ENCODE data around the gene UPF2.

UPF2 gene

GRCh38 chr10:11927746-11928145 lies 114.9 kb downstream of the UPF2 start:
- Histone ChIP-seq H3K9me3 (replicated peaks; ENCODE audit: insufficient read depth, low read length) (no peaks in the 10 kb centered on the region), H3K27ac (ENCODE audit: low read length) (no peak overlapping the region), H3K4me2 (ENCODE audit: low read depth, low read length) (no peak overlapping the region), H3K9me2 (replicated peaks; ENCODE audit: insufficient read depth, low read length) (no peaks in the 10 kb centered on the region), H3K27me3 (replicated peaks; ENCODE audit: insufficient read depth, low read length) (no peaks in the 10 kb centered on the region), H3K9ac (ENCODE audit: low read length) (no peak overlapping the region), H2AFZ (ENCODE audit: low read length) (no peak overlapping the region), H3K4me3 (ENCODE audit: low read length) (no peak overlapping the region), H4K20me1 (ENCODE audit: insufficient read depth, low read length) (no peaks in the 10 kb centered on the region), H3K4me1 (ENCODE audit: low read length) (no peaks in the 10 kb centered on the region), H3F3A (ENCODE audit: insufficient read depth, low read length) (no peaks in the 10 kb centered on the region), H3K36me3 (replicated peaks; ENCODE audit: insufficient read depth, low read length) (peaks cover 2% of the 10 kb centered on the region; the same call in 1 of the 2 replicates), H3K79me2 (ENCODE audit: low read length) (no peaks in the 10 kb centered on the region)
- DNase-seq: no peak
- TF ChIP-seq EZH2 (optimal IDR thresholded peaks at IDR 0.05; ENCODE audit: low read depth, low read length) (no peak), EZH2phosphoT487 (IDR thresholded peaks at IDR 0.05; ENCODE audit: low read length) (no peak), CTCF (IDR thresholded peaks at IDR 0.05; ENCODE audit: low read length) (no peak)

- Histone ChIP-seq H3K9me3 (replicated peaks; ENCODE audit: insufficient read depth, low read length) (no peaks in the 10 kb centered on the region), H3K4me1 (ENCODE audit: low read length) (no peaks in the 10 kb centered on the region), H3K36me3 (replicated peaks; ENCODE audit: insufficient read depth, low read length) (peaks cover 8% of the 10 kb centered on the region; the same call in 1 of the 2 replicates), H3K79me2 (ENCODE audit: low read length) (no peaks in the 10 kb centered on the region), H3K9ac (ENCODE audit: low read length) (no peak overlapping the region), H3K4me3 (ENCODE audit: low read length) (no peak overlapping the region), H4K20me1 (ENCODE audit: insufficient read depth, low read length) (no peaks in the 10 kb centered on the region), H2AFZ (ENCODE audit: low read length) (no peak overlapping the region), H3K27ac (ENCODE audit: low read length) (no peak overlapping the region), H3K27me3 (replicated peaks; ENCODE audit: insufficient read depth, low read length) (no peaks in the 10 kb centered on the region), H3K4me2 (ENCODE audit: low read depth, low read length) (no peak overlapping the region), H3K9me2 (replicated peaks; ENCODE audit: insufficient read depth, low read length) (no peaks in the 10 kb centered on the region), H3F3A (ENCODE audit: insufficient read depth, low read length) (no peaks in the 10 kb centered on the region)
- no peak for DNase-seq
- no peak for TF ChIP-seq EZH2 (optimal IDR thresholded peaks at IDR 0.05; ENCODE audit: low read depth, low read length)
- no peak for TF ChIP-seq CTCF (IDR thresholded peaks at IDR 0.05; ENCODE audit: low read length)
- no peak for TF ChIP-seq EZH2phosphoT487 (IDR thresholded peaks at IDR 0.05; ENCODE audit: low read length)
Observed at GRCh38 chr10:11921800-11922392, 120.7 kb downstream of the UPF2 start.

GRCh38 chr10:11919271-11919670 lies 123.3 kb downstream of the UPF2 start:
- DNase-seq: no peak
- Histone ChIP-seq H3K9me3 (replicated peaks; ENCODE audit: insufficient read depth, low read length) (no peaks in the 10 kb centered on the region), H3K36me3 (replicated peaks; ENCODE audit: insufficient read depth, low read length) (peaks cover 8% of the 10 kb centered on the region; the same call in 1 of the 2 replicates), H3K27ac (ENCODE audit: low read length) (no peak overlapping the region), H3K27me3 (replicated peaks; ENCODE audit: insufficient read depth, low read length) (no peaks in the 10 kb centered on the region), H3K4me1 (ENCODE audit: low read length) (no peaks in the 10 kb centered on the region), H3K9me2 (replicated peaks; ENCODE audit: insufficient read depth, low read length) (no peaks in the 10 kb centered on the region), H4K20me1 (ENCODE audit: insufficient read depth, low read length) (no peaks in the 10 kb centered on the region), H2AFZ (ENCODE audit: low read length) (no peak overlapping the region), H3K4me3 (ENCODE audit: low read length) (no peak overlapping the region), H3K4me2 (ENCODE audit: low read depth, low read length) (no peak overlapping the region), H3K79me2 (ENCODE audit: low read length) (no peaks in the 10 kb centered on the region), H3F3A (ENCODE audit: insufficient read depth, low read length) (no peaks in the 10 kb centered on the region), H3K9ac (ENCODE audit: low read length) (no peak overlapping the region)
- no peak for TF ChIP-seq EZH2phosphoT487 (IDR thresholded peaks at IDR 0.05; ENCODE audit: low read length)
- TF ChIP-seq CTCF (IDR thresholded peaks at IDR 0.05; ENCODE audit: low read length): no peak
- no peak for TF ChIP-seq EZH2 (optimal IDR thresholded peaks at IDR 0.05; ENCODE audit: low read depth, low read length)
